Fibroblast of villous mesenchyme (primary cell): Measurements from ENCODE around the gene PTPRN2. TPM values are rescaled to one million over a fixed set of nuclear protein-coding genes. Genes with fewer than 3 reads are reported as not detected.

Experiments
- DNase-seq: peaks from one replicate; pipeline ENCODE4 v3.0.0-alpha.2; 2010; ENCODE audit warnings: low read depth
- H3K4me3 ChIP-seq: 2 replicates; pipeline ENCODE4 v1.5.1; 2011; ENCODE audit warnings: low read depth, mild to moderate bottlenecking, low read length
- total RNA-seq: library from RNA; depleted of rRNA; stranded (reverse); fragments of >200 nt; gene quantifications from 2 replicates; pipeline ENCODE4 v1.2.3, GENCODE V29; 2012
- TF ChIP-seq, protein P1 (sequence below): IDR thresholded peaks from 2 replicates; pipeline ENCODE4 v1.5.1; 2012; ENCODE audit warnings: low read depth, mild to moderate bottlenecking, low read length; ENCODE audit not compliant: insufficient read depth

The PTPRN2 gene
- total RNA-seq, 1 donor, result not detected

DNA sequence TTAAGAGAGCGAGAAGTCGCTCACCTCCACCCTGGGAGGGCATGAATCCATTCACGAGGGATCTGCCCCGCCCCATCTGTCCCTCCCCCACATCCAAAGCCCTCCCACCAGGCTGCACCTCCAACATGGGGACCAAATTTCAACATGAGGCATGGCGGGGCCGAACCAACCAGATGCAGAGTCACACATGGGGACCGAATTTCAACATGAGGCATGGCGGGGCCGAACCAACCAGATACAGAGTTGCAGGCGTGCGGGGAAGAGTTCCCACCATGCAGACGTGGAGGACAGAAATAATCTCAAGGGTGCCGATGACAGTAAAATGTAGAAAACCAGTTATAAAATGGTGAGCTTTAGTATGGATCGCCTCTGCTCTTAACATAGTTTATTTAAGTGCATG, 686.5 kb downstream of the PTPRN2 start:
- TF ChIP-seq, protein P1, sequence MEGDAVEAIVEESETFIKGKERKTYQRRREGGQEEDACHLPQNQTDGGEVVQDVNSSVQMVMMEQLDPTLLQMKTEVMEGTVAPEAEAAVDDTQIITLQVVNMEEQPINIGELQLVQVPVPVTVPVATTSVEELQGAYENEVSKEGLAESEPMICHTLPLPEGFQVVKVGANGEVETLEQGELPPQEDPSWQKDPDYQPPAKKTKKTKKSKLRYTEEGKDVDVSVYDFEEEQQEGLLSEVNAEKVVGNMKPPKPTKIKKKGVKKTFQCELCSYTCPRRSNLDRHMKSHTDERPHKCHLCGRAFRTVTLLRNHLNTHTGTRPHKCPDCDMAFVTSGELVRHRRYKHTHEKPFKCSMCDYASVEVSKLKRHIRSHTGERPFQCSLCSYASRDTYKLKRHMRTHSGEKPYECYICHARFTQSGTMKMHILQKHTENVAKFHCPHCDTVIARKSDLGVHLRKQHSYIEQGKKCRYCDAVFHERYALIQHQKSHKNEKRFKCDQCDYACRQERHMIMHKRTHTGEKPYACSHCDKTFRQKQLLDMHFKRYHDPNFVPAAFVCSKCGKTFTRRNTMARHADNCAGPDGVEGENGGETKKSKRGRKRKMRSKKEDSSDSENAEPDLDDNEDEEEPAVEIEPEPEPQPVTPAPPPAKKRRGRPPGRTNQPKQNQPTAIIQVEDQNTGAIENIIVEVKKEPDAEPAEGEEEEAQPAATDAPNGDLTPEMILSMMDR, result no peak
- no peak overlapping the region for H3K4me3 ChIP-seq

DNA sequence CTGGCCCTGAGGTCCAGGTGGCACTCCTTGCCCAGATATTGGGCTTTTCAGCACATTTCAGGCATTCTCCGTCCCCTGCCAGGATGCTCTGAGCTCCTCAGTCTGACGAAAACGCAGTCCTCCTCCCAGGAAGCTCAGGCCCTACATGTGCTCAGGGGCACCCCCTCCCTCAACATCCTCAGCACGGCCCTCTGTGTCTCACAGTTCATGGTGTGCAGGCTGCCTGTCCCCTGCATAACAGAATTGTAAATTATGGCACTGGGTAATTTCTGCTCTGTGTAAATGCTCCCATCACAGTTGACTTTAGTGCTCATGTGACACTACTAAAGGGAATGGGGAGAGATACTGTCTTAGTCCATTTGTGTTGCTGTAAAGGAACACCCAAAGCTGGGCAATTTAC, 687.1 kb downstream of the PTPRN2 start:
- TF ChIP-seq, protein P1, result no peak
- no peak for DNase-seq
- H3K4me3 ChIP-seq, result no peak overlapping the region

More for the DNA sequence above, 686.5 kb downstream of the PTPRN2 start:
- no peak for DNase-seq

DNA sequence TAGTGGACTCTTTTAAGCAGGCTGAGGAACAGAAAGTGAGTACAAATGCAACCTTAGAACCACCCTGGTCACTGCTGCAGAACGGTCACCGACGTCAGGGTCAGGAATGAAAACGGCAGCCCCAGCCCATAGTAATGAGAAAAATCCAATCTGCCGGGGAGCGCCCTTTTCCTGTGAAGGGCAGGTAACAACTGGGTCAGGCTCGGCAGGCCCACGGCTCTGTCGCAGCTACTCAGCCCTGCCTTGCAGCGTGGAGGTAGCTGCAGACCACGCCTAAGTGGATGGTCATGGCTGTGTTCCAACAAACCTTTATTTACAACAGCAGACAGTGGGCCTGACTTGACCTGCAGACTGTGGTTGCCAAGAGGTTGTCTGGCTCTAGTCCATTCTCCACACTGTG, 687.6 kb downstream of the PTPRN2 start:
- DNase-seq, result no peak

DNA sequence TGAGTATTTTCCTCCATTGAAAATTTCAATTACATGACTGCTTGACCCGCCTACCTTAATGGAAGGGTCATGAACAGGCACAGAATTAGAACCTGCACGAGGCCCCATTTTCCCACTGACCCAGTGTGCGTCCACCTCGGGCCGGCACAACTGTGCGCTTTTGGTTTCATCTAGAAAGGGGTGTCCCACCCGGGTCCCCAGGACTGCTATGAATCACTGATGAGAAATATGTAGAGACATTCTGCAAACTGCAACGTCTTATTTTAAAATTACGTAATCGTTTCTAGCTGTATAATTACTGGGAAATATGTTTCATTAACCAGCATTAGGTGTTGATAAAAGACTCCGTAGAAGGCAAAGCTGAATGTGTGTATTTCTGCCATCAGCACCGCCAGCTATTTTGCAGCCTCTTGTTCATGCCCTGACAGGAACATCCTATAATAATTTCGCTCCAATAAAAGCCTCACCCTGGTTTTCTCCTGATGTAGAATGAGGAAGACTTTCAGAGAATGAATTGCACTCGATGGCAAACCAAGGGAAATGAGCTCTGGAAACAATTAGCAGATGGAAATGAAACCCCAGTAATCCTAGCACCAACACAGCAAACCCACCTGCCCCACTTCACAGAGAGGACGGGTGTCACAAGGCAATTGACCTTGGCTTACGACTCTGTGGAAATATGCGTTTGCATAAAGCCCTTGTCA, 688.7 kb downstream of the PTPRN2 start:
- H3K4me3 ChIP-seq, result no peak overlapping the region
- TF ChIP-seq, protein P1, result no peak
- DNase-seq, result no peak

More for the DNA sequence above, 687.6 kb downstream of the PTPRN2 start:
- TF ChIP-seq, protein P1, result no peak
- H3K4me3 ChIP-seq, result no peak overlapping the region

DNA sequence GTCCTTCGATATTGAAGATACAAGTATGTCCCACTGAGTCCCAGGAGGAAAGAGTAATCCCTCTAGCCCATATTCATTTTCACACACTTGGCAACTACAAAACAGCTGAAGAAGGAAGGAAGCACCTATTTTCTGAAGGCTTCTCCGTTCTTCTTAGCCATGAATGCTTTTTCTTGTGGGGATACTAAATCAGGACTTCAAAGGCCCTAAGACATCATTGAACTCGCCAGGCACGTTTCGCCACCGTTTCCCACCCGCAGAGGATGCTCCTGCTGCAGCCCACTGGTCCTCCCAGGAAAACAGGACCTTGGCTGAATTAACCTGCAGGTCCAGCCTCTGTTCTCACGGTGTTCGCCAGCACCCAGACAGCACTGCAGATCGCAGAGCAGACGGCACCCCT, 689.4 kb downstream of the PTPRN2 start:
- TF ChIP-seq, protein P1, result no peak
- DNase-seq, result no peak
- no peak overlapping the region for H3K4me3 ChIP-seq

DNA sequence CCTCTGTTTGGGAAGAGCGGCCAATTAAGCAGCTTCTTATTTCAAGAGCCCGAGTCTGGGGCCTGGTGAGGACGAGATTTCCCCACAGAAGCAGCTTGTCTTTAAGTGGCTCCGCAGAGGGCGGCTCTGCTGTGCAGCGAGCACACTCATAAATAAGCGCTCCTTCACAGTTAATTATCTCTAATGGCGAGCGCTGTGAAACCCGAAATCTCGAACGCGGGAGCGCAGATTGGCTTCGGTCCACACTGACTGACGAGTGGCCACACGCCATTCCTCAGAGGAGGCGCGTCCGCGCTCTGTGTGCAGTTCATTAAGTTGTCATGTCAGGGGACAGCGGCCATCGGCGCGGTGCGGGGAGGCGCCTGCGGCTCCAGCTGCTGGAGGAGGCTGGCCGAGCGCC, 689.9 kb downstream of the PTPRN2 start:
- DNase-seq, result no peak
- TF ChIP-seq, protein P1, result no peak
- H3K4me3 ChIP-seq, result no peak overlapping the region
